Left lobe of liver (tissue), 2 donors: ENCODE measurements around the gene RUFY4. TPM values are rescaled to one million over a fixed set of nuclear protein-coding genes. Genes with fewer than 3 reads are reported as not detected.
A peak's percentile ranks its signal among the peaks of the same experiment; 100 is the strongest.

ENCODE experiments used
- ATAC-seq: fragments of 200-7000 bp; cut with Tn5 transposase; one replicate; pipeline ENCODE4 v1.9.1; 2020; ENCODE audit warnings: mild to moderate bottlenecking, moderate library complexity
- DNase-seq: peaks from one replicate; pipeline ENCODE4 v3.0.0-alpha.2; 2020; ENCODE audit warnings: low spot score
- total RNA-seq: library from RNA; stranded (reverse); gene quantifications from one replicate; pipeline ENCODE4 v1.2.1, GENCODE V29; 2021
- donor health status: DM: no; HTN: no; CAD: no; lungs with moderate emphysema.
- donor health status: DM: no; HTN: yes; CAD: no.

The RUFY4 gene, protein sequence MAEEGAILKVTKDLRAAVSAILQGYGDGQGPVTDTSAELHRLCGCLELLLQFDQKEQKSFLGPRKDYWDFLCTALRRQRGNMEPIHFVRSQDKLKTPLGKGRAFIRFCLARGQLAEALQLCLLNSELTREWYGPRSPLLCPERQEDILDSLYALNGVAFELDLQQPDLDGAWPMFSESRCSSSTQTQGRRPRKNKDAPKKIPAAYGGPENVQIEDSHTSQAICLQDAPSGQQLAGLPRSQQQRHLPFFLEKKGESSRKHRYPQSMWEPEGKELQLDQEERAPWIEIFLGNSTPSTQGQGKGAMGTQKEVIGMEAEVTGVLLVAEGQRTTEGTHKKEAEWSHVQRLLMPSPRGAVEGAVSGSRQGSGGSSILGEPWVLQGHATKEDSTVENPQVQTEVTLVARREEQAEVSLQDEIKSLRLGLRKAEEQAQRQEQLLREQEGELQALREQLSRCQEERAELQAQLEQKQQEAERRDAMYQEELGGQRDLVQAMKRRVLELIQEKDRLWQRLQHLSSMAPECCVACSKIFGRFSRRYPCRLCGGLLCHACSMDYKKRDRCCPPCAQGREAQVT
- not detected for total RNA-seq

DNA sequence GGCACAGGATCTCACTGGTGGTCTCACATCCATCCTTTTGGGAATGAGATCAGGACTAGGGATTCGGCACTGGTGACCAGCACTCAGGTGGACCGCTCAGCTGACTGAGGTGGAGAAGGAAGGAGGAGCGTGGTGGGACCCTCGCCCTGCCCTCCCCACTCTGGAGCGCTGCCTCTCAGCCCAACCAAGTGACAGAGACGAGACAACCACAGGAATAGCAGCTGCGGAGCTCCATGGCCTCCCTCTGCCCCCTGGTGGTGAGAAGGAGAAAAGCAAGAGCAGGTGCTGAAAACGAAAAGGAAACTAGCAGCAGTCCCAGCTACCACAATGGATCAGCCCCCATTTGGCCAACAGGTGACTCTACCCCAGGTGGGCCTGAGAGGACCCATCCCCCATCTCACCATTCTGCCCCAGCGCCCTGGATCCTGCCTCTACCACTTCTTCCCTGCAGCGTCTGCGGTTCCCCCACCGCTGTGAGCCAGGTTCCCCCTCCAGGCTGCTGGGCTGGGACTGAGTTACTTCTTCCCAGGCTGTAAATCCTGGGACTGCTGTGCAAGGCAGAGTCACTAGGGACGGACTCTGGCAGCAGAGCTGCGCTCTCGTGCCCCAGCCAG is at the start of gene RUFY4:
Gene RUFY4 (plus strand): TSS at position 533 of the 614 bp plus-strand sequence. CDS start 1,353 bp downstream, outside the sequence.
- DNase-seq = peak; percentile 70

DNA sequence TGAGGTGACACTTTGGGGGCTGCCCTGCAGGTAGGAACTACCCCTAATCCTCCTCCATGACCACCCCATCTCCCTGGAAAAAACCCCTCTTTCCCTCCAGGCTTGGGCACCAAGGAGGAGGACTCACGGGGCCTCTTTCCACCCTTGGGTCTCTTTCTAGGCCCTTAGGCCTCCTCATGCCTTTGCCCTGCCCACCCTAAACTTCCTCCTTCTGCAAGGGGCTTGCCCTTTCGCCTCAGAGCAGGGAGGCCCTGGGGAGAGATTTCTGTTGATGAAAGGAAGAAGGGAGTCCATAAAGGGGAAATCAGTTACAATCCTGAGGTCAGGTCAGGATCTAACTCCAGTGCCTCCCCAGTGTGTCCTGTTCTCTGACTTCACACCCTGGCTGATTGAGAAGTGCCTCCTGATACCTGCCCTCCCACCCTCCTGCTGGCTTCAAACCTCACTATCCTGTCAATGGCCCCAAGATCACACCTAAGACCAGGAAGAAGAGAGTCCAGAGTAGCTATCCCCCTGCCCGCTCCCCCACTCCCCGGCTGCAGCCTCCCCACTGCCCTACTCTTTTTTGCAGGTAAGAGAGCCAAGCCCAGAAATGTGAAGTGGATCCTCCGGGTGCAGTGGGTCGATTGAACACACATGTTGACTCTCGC is 49.5 kb upstream of the RUFY4 start:
- ATAC-seq (no peak), DNase-seq (no peak)

More for the DNA sequence above, at the start of gene RUFY4:
- peak; percentile 94 for ATAC-seq

DNA sequence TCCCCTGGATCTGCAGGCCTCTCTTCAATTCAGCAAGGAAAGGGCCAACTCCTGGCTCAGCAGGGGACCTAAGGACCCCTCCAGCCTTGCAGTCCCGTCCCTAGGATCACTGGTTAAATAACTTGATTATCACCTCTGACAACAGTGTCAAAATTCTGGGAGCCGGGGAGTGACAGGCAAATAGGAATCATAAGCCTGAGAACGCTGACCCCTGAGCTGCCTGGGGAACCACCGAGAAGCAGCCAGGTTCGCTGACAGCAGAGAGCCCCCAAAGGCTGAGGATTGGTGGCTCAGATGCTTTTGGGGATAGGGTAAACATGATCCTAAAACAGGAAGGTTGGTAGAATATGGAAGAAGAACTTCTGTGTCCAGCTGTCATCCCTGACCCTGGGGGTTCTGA is 48.8 kb upstream of the RUFY4 start:
- DNase-seq (no peak), ATAC-seq (no peak)

DNA sequence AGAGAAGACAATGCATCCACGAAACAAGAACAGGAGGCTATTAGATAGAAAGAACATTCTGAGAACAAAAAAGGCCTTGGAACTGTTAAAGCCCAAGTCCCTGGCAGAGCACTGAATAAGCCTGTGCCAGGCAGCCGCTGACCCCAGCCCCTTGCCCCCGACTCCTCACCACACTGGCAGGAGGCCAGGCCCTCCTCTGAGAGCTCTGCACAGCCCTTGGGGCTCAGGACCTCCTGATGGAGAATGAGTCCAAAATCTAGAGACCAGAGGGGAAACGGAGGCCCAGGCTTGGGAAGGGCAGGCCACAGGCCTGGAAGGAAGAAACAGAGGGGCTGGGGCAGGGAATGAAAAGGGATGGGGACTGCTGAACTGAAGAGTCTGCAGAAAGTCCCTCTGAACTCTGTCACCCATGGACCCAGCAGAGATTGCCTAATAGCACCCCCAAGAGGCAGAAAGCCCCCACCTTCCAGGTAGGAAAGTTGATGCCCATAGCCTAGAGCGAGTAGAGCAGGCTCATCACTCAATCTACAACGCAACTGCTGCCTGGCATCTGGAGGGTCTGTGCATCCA is 48.0 kb upstream of the RUFY4 start:
- DNase-seq = no peak
- ATAC-seq = no peak

DNA sequence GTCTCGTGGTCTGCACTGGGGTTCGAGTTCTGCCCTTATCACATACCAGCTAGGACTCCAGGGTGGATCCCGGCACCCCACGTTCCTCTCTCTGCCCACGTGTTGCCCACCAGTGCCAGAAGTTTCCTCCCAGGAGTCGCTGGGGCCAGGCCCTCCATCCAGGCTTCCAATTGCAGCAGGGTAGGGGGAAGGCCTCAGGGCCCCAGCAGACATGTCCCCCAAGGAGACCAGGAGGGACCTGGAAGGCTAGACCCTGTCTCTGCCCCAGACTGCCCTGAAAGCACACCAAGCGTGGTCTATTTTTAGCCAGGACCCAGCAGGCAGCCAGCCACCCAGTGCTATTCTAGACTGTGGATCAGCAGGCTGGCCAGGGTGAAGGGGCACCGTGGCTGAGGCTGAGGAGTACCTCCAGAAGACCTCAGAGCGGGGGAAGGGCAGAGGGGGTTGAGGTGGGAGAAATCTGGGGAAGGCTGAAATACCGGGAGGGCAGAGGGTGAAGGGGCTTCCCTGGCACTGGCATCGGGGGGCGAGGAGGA is 47.4 kb upstream of the RUFY4 start:
- ATAC-seq (no peak), DNase-seq (no peak)

DNA sequence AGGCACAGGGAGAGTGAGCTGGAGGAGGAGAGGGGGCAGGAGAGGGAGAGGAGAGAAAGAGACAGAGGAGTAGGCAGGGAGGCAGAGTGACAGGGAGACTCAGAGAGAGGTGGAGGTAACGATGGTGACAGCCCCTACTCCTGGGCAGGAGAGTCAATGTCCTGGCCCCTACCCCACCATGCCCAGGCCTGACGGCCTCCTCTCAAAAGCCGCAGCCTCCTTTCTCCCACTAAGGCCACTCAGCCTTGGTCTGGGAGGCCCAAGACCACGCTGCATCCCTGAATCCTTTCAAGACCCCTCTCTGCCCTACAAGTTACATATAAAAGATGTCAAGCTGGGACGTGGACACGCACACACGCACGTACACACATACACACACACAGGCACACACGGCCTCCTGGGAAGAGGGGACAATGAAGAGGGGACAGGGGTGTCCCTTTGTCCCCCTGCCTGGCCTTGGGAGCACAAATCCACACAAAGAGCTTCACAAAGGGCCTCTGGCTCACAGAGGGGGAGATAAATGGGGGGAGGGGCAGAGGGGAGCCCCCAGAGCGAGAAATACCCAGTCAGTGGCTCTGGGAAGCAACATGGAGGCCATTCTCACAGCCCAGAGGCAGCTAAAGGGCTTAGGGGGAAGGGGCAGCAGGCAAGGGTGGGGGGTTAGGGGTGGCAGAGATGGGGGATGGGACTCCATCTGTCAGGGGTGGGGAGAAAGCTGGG is 46.8 kb upstream of the RUFY4 start:
- DNase-seq (no peak), ATAC-seq (no peak)

DNA sequence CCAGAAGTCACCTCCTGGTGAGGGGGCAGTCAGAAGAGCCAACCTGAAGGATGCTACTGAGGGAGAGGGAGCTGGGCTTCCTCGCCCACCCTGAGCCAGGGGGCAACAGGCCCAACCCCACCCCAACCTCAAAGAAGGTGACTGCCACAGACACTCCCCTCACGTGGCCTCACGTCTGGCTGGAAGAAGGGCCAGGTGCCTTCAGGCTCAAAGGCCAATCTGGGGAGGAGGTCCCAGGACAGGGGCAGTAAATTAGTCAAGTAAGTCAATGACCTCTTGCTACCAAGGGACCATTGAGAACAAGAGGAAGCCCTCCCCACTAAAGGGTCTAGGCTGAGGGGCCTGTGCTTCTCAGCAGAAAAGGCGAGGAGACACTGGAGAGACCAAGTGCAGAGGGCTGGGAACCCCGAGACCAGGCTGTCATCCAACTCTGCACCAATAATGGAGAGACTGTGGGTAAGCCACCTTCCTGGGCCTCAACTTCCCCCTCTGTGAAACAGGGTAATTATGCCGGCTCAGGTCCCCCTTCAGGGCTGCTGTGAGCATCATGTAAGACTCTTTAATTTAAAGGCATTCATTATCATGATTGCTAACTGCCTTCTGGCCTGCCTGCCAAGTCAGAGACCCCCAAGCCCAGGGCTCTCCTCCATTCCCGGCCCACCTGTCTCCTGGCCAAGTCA is 46.1 kb upstream of the RUFY4 start:
- DNase-seq = no peak
- no peak for ATAC-seq

DNA sequence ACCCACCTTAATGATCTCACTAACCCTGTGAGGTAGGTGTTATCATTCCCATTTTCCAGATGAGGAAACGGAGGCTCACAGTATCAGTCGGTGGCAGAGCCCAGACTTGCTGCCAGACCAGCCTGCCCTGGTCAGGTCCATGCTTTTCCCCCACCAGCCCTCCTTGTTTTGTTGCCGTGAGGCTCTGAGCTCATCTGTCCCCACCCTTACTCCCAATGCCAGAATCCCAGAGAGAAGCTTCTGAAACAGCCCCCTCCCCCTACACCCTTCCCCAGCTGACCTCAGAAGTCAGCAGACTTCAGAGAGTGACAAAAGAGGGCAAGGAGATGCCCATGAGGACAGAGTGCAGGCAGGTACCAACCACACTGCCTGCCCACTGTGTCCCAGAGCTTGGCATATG is 45.4 kb upstream of the RUFY4 start:
- ATAC-seq (no peak), DNase-seq (peak; percentile 21)

DNA sequence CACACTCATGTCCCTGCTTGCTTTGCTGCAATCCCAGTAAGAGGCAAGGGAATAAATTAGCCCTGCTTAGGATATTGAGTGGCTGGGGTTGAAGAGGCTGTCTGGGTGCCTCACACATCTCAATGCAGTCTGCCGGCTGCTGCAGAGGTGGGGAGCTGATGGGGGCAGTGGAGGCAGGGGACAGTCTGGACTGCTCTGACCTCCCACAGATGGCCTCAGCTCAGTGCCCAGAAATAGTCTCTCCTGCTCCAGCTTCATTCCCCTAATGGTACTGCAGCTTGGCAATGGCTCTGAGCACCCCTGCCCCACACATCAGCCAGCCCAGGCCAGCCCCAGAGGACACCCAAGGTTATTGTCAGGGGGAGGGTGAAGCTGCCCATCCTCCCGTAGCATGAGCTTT is 44.7 kb upstream of the RUFY4 start:
- DNase-seq = no peak
- ATAC-seq = no peak

DNA sequence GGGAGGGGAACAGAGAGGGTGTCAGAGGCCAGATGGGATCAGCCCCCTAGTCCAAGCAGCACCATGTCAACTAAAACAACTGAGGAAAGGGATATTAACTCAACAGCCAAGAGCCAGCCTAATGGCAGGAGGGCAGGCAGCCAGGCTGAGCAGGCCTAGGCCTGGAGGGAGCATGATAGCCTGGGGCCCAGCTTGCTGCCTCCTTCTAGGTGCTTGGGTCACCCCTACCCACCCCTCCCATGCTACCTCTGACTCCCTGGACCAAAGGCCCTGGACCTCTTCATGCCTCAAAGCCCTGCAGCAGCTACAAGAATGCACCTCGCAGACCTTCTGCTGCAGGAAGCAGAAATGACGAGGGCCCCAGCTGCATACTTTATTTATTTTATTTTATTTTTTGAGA is 44.2 kb upstream of the RUFY4 start:
- no peak for DNase-seq
- ATAC-seq = no peak

DNA sequence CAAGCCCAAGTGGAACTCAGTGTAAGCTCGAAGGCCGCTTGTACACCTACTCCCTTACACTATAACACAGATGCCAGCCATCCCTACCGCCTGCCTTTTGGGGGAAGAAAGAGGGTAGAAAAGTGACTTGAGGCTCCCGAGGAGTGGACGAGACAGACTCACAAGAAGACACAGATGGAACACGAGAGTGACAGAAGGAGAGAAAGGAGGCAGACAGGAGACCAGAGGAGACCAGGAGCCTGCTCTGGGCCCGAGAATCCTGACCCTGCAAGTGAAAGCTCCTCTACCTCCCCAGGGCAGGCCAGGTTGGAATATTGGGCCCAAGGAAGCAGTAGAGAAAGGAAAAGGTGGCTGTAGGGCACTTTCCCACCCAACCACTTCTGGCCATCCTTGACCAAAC is 42.8 kb upstream of the RUFY4 start:
- ATAC-seq = no peak
- DNase-seq = no peak

DNA sequence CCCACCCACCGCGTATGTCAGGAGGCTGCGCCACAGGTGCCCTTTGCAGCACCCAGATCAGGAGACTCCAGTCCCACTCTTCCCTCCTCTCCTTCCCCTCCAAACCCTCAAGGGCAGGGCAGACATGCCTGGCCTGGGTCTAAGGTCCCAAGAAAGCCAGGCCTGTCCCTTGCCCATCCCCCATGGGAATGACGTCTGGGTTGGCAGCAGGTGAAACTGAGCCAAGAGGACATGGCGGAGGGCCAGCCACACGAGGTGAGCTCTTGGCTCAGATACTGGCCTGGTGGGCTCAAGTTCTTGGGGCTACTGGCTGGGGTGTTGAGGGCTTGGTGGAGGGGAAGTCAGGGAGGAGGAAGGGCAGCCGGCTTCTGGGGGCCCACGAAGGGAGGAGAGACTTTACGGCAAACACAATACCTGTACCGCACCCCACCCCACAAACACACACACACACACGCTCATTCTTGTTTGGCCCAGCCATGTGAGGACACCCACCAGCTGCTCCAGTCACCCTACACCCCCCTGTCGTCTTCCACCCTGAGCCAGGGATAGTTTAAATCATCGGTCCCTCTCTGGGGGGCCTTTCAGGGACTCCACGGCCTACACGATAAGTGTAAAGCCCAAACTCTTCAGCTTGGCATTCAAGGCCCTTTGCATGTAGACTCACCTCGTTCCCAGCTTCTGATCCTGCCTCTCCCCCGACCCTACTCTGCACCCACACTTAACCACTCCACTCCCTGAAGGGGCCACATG is 42.2 kb upstream of the RUFY4 start:
- peak; percentile 58 for ATAC-seq

DNA sequence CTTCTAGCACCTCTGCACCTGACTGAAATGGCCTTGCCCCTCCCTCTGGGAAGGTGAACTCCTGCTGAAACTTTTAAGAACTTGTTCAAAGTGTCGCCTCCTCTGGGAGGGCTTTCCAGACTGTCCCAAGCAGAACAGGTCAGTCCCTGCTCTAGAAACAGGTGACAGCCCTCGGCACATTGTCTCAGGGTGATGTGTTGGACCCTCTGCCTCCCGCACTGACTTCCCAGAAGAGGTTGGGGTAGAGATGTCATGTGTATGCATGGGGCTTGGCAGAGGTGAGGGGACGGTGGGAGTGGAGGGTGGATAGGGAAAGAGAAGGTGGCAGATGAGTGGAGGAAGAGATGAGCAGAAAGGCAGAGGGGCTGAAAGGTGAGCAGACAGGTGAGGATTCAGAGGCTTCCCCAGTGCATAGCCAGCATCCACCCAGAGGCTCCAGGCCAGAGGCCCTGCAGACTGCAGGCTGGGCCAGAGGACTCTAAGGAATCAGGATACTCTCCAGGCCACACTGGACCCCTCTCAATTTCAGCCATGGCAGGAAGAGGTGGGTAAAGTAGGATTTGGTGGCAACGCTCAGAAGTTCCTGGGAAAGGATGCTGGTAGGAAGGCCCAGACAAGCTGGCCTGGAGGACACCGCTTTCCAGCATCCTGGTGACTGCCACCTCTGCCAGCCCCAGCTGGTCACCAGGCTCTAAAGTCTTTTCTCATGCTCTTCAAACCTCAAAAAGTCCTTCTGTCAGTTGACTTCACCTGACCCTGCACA is 41.4 kb upstream of the RUFY4 start:
- DNase-seq (peak; percentile 24), ATAC-seq (no peak)

More for the DNA sequence above, 42.2 kb upstream of the RUFY4 start:
- peak; percentile 59 for DNase-seq

DNA sequence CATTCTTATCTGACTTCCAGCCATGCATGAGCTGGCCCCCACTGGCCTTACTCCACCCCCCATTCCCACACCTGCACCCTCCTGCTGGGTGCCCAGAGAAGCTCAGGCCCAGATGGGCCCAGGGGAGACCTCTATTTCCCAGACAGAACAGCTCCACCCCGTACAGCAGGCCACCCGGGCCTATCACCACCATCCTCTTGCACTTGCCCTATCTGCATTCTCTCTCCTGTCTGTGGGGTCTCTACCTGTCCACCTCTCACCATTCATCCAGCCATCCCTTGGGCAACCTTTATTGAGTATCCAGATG is 40.9 kb upstream of the RUFY4 start:
- DNase-seq (peak; percentile 23), ATAC-seq (no peak)

DNA sequence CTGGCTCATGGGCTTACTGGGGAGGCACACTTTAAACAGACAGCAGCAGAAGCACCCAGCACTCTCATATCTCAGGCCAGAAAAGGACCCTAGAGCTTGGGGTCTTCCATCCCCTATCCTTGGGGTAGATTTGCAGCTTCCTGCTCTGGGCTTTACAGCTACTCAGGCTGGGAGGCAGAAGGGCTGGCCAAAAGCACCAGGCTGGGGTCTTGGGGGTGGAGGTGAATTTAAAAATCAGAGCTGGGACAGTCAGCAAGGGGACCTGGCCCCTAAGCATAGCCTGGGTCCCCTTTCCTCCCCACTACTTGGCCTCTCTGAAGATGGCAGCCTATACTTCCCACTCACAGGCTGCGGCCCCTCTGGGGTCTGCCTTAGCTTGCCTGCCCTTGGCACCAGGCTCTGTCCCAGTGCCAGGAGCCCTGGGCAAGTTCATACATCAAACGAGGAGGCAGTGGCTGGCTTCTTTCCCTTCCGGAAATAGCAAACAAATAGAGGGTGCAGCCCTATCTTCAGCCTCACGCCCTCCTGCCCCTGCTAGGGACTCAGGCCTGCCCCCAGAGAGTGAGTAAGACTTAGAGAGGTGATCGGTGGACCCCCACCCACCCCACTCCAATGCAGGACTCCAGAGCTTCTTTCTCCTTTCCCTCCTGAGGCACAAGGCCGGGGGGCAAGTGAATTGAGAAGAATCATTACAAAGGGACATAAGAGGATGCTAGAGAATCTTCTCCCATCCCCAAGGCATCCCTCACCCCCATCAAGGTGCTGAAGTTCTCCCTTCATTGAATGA is 40.3 kb upstream of the RUFY4 start:
- DNase-seq = peak; percentile 30
- no peak for ATAC-seq

DNA sequence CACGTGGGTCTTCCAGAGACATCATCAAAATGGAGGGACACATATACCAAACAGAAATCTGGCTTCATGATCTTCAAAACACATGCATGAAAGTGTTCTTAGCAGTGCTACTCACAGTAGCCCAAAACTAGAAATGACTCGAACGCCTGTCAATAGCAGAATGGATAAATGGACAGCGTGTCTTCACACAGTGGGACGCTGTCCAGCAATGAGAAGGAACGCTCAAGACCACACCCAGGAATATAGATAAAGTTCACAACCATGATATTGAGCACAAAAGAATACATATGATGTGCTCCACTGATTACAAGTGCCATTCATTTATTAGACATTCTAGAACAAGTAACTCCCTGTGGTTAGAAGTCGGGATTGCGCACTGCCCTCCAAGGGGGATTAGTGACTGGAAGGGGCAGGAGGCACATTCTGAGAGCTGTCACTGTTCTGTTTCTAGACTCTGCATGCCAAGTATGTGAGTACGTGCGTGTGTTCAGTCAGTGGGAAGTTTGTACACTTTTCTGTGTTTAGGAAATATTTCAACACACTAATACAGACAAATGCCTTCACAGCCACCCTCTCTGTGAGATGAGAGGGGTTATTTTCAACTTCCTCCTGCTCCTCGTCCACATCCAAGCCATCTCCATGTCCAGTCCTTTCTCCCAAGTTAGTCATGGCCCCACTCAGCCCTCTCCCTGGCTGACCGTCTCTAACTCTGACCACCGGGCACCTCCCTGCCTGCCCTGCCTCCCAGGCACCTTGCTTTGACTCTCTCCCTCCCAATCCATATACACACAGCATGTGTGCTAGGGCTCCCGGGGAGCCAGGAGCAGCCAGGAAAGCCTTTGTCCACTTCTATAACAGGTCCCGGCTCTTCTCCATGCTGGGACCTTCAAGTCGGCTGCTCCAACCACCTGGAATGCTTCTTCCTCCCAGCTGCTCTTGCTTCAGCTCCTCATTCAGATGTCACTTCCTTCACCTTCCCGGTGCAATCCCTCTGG is 39.4 kb upstream of the RUFY4 start:
- DNase-seq (peak; percentile 37), ATAC-seq (no peak)
